ENCODE results near the gene MKNK1.

MKNK1 gene

DNA sequence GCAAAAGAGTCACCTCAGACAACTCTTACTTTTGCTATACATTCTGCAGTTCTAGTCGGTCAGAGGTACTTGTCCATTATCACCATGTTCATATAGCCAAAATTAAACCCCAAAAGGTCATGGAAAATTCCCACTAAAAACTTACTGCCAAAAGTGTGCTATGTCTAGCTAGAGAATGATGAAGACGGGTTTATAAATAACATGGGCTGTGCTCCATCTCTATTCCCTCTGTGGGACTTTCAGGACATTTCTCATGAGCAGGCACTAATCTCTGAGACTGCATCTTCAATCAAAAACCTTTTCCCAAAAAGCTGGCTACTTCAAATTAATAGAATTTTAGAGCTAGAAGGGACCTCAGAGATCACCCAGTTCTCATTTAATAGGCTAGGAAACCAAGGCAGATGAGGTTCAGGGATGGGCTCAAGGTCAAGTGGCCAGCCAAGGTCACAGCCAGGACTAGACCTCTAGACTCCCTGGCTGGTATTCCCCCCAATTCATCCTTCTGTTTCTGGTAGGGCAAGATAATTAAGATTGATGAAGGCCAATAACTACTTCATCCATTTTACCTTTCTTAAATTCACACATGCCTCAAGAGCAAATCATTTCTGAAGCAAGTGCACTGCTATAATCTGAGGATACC lies 33.5 kb upstream of the MKNK1 start:
- TF ChIP-seq CTCF (IDR thresholded peaks at IDR 0.05) (no peak), ZFX (IDR thresholded peaks at IDR 0.05; ENCODE audit: borderline replicate concordance) (no peak)
- peak overlapping the region; percentile 94 for H3K27ac ChIP-seq

GRCh38 chr1:46635205-46635604 lies 31.1 kb upstream of the MKNK1 start:
- no peak overlapping the region for H3K27ac ChIP-seq
- TF ChIP-seq ZFX (IDR thresholded peaks at IDR 0.05; ENCODE audit: borderline replicate concordance) = no peak
- no peak for TF ChIP-seq CTCF (IDR thresholded peaks at IDR 0.05)

- no peak for TF ChIP-seq ZFX (IDR thresholded peaks at IDR 0.05; ENCODE audit: borderline replicate concordance)
- peak overlapping the region; percentile 38 for H3K27ac ChIP-seq
Measured at GRCh38 chr1:46630719-46631118, 26.7 kb upstream of the MKNK1 start.

DNA sequence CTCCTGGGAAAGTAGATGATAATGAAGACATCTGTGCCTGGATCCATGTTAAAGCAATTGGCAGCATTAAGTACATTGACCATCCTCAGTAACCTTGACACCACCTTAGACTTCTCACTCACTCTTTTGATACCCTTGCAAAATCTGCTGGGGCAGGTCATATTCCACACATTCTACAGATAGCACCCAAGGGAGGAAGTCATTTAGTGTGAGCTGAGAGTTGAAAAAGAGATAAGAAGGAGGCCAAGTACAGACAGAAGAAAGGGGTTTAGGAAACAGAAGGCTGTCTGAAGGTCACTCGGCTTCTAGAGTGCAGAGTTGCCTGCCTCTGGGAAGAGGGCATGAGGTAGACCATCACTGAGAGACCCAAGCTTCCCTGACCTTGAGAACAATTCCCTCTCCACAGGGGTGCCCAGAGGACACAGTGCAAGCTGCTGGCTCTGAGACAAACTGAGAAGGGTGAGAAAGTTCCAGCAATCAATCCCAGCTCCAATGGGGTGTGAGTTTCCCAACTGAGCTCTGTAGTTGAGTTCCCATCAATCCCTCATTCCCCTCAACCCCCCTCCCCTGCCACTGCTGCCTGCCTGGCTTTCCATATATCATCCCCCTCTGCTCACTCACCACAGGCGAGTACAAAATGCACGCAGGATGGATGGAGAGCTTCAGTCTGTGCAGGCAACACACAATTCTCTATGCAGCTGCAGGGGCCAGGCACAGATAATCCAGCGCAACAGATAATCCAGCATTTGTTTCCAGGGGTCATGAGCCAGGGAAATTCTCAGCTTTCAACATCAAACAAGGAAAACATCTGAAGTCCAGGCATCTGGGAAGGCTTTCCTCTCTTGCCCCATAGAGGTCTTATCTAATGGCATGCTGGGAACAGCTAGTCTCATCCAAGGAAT lies 19.9 kb upstream of the MKNK1 start:
- no peak overlapping the region for H3K27ac ChIP-seq
- TF ChIP-seq CTCF (IDR thresholded peaks at IDR 0.05) = no peak
- no peak for TF ChIP-seq ZFX (IDR thresholded peaks at IDR 0.05; ENCODE audit: borderline replicate concordance)

- TF ChIP-seq CTCF (IDR thresholded peaks at IDR 0.05) (peak; percentile 77), ZFX (IDR thresholded peaks at IDR 0.05; ENCODE audit: borderline replicate concordance) (no peak)
- H3K27ac ChIP-seq = no peak overlapping the region
Measured at GRCh38 chr1:46622344-46622743, 18.3 kb upstream of the MKNK1 start.

GRCh38 chr1:46621930-46622329 lies 17.9 kb upstream of the MKNK1 start:
- no peak overlapping the region for H3K27ac ChIP-seq
- TF ChIP-seq CTCF (IDR thresholded peaks at IDR 0.05) = no peak
- no peak for TF ChIP-seq ZFX (IDR thresholded peaks at IDR 0.05; ENCODE audit: borderline replicate concordance)

- no peak overlapping the region for H3K27ac ChIP-seq
- TF ChIP-seq ZFX (IDR thresholded peaks at IDR 0.05; ENCODE audit: borderline replicate concordance) (no peak), CTCF (IDR thresholded peaks at IDR 0.05) (no peak)
Measured at GRCh38 chr1:46619656-46620258, 15.7 kb upstream of the MKNK1 start.
